Activated T-cell treated with anti-CD3 and anti-CD28 coated beads for 48 hours (primary cell): ENCODE results near the gene CCDC191.

ENCODE experiments used
- DNase-seq: peaks from one replicate; pipeline ENCODE4 v3.0.0-alpha.2; 2020; ENCODE audit warnings: low read depth

Gene CCDC191

DNA sequence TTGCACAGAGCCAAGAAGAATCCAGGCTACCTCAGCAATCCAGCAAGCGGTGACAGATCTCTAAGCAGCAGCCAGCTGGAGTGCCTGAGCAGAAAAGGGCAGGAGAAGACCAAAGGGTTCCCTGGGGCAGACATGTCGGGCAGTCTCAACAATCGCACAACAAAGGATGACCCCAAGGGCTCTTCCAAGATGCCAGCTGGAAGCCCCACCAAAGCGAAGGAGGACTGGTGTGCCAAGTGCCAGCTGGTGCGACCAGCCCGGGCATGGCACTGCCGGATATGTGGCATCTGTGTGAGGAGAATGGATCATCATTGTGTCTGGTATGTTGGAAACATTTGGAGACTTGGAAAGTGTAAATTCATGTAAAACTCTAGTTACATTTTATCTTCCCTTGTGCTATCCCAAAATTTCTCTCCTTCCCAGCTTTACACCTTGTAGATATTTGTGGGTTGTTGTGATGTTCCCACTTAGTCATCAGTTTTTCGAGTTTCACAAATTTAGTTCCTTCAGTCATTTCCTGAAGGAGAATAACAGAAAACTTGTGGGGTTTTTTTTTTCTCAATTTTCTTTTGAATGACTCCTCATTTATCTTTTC, 102.1 kb downstream of the CCDC191 start:
- no peak for DNase-seq

DNA sequence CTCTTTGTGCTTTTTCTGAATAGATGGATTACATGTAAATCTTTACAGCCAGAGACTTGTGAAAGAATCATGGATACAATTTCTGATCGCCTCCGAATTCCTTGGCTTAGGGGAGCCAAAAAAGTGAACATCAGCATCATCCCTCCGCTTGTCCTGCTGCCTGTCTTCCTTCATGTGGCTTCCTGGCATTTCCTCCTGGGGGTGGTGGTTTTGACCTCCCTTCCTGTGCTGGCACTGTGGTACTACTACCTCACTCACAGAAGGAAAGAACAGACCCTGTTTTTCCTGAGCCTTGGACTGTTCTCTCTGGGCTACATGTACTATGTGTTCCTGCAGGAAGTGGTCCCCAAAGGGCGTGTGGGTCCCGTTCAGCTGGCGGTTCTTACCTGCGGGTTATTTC, 102.6 kb downstream of the CCDC191 start:
- no peak for DNase-seq

DNA sequence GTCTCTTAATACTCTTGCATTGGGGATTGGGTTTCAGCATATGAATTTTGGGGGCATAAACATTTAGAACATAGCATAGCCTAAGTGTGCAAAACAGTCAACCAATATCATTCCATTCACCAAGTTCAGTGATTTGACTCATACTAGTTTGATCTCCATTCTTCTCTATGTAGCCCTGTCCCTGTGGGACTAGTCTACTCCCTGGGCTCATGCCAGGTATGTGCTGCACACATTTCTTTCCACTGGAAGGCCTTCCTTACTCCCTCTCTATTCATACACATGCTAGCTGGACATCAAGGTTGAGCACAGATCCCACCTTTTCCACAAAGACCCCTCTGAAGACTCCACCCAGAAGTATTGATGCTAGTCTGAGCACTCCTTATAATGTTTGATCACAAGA, 103.4 kb downstream of the CCDC191 start:
- DNase-seq: no peak

DNA sequence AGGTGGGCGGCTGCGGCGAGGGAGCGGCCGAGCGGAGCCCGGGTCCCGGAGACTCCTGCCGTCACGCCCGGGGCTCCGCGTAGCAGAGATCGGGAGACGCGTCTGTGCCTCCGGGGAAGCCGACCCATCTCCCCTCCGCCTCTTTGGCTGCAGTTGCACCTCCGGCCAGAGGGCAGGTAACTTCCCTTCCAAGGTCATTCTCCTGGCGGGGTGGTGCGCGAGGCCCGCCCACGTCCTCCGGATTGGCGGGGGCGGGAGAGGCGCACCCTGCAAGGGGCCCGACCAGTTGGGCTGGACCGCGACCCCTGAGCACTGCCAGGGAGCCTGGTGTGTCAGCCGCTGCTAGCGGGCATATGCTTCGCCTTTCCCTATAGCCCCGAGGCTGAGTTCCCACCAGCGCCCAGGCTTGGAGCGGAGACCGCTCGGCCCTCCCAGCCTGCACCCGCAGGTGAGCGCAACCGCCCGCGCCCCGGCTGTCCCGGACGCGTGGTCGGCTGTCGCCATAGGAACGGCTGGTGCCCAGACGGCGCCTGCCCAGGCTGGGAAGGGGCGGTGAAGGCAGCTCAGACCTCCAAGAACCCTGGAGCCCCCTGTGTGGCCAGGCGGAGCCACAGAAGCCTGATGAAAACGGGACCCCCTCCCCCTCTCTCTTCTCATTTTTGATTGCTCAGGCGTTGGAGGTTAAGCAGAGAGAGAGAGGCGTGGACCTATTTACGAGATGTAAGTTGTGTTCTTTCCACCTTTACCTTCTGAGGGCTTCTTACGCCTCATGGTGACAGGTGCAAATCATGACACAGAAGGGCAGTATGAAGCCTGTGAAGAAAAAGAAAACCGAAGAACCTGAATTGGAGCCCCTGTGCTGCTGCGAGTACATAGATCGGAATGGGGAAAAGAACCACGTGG, 108.1 kb downstream of the CCDC191 start:
- DNase-seq: peak; percentile 13

DNA sequence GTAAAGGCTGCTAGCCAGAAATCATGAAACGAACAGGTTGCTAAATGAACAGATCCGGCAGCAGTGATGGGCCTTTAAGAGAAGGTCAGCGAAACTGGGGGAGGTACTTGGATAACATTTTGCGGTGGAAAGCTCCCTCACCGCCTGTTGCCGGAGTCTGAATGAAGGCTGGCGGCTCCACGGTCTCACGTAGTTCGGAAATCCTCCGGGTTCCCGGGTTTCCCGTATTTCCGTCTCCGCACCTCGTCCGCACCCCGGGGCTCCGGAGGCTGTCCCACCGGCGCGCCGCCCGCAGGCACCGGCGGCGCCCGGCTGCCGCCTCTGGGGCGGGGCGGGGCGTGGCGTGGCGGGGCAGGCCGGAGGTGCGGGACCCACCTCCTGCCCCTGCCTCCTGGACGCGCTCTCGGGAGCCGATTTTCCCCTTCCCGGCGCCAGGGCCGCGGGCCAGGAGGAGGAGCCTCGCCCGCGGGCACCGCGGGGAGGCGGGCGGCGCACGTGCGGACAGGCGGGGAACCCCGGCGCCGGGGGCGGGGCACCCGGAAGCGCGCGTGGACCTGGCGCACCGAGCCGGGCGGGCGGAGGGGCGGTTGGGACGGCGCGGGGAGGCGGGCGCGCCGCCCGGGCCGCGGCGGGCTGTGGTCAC, 108.8 kb downstream of the CCDC191 start, which contains the start of gene ZDHHC23:
Gene ZDHHC23 (plus strand): TSS at position 642 of the 643 bp plus-strand sequence. CDS start 790 bp downstream, outside the sequence.
- DNase-seq: peak; percentile 56

DNA sequence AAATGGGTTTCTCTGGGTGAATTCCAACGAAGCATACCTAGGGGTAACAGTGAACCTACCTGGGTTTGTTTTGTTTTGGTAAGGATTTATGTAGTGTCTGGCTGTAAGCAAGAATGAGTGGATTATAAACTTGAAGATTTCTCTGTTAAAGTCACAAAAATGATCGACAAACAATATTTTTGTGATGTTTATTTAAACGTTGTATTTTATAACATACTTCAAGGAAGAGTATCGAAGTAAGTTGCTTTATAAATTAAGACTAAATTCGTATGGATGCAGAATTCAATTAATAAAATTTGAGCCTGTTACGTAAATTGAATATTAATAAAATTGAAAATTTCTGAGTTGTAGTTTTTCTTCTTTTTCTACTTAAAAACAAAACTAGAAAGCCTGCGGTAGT, 109.5 kb downstream of the CCDC191 start:
- DNase-seq: no peak

DNA sequence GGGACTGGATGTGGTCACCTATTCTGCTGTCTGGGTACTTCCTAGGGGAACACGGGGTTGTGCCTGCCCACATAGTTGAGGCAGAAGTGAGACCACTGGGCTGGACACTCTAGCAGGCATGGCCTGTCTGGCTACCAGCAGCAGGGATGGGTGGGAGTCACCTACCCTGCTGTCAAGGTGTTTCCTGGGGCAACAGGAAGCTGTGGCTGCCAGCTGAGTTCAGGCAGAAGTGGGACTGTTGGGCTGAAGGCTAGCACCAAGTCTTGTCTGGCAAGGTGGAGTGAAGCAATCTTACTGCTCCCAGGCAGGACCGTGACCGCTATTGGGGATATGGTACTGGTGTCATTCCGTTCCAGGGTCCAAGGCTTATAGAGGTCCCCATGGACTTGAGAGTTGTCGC, 128.8 kb downstream of the CCDC191 start:
- DNase-seq: no peak

DNA sequence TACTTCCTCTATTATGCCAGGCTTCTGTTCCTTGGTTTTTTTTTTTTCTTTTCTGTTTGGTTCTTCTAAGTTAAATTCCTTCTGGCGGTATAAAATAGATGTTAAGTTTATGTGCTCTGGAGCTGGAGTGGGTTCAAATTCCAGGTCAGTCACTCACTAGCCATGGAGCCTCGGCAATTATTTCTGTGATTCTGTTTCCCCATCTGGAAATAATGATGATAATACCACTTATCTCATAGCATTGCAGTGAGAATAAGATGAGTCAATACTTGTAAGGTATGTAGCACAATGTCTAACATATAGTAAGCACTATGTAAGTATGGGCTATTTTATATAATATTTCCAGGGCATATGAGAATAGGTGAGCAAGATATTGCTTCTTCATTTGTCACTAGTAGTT, 141.7 kb downstream of the CCDC191 start:
- DNase-seq: no peak
